GM18858 (cell line): ENCODE measurements around the gene SCN11A.

Experiments
- ATAC-seq: cut with Tn5 transposase; IDR thresholded peaks from one replicate; pipeline ENCODE4 v1.9.1; 2021; ENCODE audit not compliant: unreplicated experiment

Gene SCN11A

DNA sequence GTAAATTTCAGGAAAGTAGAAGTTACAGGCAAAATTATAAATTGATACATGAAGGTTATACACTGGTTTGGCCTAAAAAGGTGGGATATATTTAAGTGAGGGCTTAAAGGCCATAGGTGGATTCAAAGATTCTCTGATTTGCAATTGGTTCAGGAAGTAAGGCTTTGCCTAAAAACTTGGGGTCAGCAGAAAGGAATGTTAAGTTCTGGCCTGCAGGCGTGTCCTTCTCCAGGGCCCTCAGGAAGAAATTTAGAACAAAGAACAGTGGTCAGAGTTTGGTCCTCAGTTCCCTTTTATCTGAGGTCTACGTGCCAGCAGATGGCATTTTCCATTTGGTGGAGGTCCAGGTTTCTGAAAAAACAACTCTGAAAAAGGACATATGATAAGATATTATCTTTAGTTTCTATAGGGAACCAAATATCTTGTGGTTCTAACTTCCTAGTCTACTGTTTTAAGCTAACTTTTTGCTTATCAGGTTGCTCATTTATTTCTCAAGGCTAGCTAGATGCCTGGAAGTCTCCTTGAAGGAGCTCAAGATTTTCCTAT is 40.5 kb downstream of the SCN11A start:
- no peak for ATAC-seq

DNA sequence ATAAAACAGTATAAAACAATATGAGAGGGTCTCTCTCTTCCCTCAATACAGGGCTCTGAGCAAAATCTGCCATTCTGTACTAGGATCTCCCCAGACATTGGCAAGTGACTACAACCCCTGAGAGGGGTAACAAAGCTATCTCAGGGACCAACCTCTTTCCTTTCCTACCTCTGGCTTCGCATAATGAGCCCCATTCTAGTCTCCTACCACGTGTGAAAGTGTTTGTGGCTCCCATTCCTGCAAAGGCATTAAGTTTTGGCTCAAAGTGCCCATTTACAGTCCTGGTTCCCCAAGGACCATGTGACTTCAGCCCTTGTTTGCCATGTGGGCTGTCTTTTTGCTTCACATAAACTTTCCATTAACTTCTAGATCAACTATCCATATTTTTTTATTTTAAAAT is 46.4 kb downstream of the SCN11A start:
- ATAC-seq = no peak
